ENCODE measurements around the gene YY2.

DNA sequence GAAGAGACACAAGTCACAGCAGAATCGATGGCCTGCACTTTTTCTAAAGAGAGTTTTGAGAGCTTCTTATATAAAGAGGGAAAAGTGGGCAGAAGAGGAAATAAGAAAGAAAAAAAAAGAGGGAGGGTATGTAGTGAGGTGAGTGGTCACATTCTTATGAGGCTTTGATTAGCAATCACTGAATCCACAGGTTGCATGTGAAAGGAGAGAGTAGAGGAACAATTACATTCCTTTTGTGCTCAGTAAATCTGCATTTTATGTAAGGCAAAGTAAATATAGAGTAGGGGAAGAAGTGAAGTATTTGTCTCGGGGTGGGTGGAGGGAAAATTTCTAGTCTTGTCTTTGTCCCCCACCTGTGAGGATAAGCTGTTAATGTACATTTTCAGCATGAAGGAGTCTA lies 43.2 kb upstream of the YY2 start:
- TF ChIP-seq, protein P1, sequence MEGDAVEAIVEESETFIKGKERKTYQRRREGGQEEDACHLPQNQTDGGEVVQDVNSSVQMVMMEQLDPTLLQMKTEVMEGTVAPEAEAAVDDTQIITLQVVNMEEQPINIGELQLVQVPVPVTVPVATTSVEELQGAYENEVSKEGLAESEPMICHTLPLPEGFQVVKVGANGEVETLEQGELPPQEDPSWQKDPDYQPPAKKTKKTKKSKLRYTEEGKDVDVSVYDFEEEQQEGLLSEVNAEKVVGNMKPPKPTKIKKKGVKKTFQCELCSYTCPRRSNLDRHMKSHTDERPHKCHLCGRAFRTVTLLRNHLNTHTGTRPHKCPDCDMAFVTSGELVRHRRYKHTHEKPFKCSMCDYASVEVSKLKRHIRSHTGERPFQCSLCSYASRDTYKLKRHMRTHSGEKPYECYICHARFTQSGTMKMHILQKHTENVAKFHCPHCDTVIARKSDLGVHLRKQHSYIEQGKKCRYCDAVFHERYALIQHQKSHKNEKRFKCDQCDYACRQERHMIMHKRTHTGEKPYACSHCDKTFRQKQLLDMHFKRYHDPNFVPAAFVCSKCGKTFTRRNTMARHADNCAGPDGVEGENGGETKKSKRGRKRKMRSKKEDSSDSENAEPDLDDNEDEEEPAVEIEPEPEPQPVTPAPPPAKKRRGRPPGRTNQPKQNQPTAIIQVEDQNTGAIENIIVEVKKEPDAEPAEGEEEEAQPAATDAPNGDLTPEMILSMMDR (IDR thresholded peaks at IDR 0.05; ENCODE audit: insufficient read depth, low read length, poor library complexity, severe bottlenecking): no peak
- no peak for TF ChIP-seq EZH2phosphoT487 (conservative IDR thresholded peaks at IDR 0.05; ENCODE audit: low read length)
